ENCODE data around the gene SLC23A3. TPM values are rescaled to one million over a fixed set of nuclear protein-coding genes. Genes with fewer than 3 reads are reported as not detected.

SLC23A3 gene
- total RNA-seq, 4 donors from 2014 or later, result 0.23 to 1.1 (median 0.27) TPM; not detected in 1

DNA sequence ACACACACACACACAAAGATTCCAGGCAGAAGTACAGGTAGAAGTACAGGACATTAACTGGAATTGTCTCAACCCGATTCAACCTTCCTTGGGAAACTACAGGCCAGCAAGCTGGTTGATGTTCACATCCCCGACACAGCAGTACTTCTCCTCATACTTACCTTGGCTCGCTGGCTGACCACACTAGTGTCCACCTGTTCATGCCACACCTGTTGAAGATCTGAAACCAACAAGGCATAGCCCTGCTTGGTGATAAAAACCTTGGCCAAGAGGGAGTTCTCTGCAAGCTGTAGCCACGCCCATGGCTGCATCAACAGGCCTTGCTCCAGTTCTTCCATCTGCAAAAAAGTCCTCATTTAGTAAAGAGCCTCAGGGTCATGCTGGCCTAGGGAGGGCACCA lies 11.8 kb downstream of the SLC23A3 start:
- TF ChIP-seq POLR2AphosphoS5 (IDR thresholded peaks at IDR 0.05) (no peak), EP300 (IDR thresholded peaks at IDR 0.05) (no peak), POLR2A (IDR thresholded peaks at IDR 0.05) (no peak)
- TF ChIP-seq, protein P1, sequence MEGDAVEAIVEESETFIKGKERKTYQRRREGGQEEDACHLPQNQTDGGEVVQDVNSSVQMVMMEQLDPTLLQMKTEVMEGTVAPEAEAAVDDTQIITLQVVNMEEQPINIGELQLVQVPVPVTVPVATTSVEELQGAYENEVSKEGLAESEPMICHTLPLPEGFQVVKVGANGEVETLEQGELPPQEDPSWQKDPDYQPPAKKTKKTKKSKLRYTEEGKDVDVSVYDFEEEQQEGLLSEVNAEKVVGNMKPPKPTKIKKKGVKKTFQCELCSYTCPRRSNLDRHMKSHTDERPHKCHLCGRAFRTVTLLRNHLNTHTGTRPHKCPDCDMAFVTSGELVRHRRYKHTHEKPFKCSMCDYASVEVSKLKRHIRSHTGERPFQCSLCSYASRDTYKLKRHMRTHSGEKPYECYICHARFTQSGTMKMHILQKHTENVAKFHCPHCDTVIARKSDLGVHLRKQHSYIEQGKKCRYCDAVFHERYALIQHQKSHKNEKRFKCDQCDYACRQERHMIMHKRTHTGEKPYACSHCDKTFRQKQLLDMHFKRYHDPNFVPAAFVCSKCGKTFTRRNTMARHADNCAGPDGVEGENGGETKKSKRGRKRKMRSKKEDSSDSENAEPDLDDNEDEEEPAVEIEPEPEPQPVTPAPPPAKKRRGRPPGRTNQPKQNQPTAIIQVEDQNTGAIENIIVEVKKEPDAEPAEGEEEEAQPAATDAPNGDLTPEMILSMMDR (IDR thresholded peaks at IDR 0.05), result no peak
- no peak overlapping the region for H3K4me3 ChIP-seq
- 84 to 92% methylated on average over 2 to 4 of the region's 4 CpGs for WGBS, 2 donors (ENCODE audit: low coverage in 1 of 2)
- no peaks in the 10 kb centered on the region for H3K9me3 ChIP-seq
- no peak overlapping the region for H3K27ac ChIP-seq
- H3K27me3 ChIP-seq, result no peaks in the 10 kb centered on the region
- peaks cover 0 to 20% (median 4%) of the 10 kb centered on the region in 3 donors for H3K4me1 ChIP-seq
- H3K36me3 ChIP-seq, result peaks cover 0 to 48% of the 10 kb centered on the region in 2 donors
- no peak for ATAC-seq

DNA sequence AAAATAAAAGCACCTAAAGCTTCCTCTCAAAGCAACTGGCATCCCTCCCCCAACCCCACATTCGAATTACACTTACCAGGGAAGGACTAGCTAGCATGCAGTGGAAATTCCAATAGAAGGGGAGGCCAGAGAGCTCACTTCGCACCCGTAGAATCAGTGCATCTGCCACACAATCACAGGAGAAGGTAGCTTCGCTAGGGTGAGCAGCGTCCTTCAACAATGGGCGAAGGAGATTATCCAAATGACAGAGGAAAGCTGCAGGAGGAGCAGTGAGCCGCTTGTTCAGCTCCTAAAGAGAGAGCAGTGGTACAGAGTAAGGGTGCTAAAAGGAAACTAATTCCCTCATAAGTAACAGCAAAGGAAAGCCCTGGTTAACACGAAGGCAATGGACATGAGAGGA lies 12.4 kb downstream of the SLC23A3 start:
- TF ChIP-seq, protein P1 (IDR thresholded peaks at IDR 0.05), result no peak
- TF ChIP-seq POLR2A (IDR thresholded peaks at IDR 0.05) (no peak), POLR2AphosphoS5 (IDR thresholded peaks at IDR 0.05) (no peak), EP300 (IDR thresholded peaks at IDR 0.05) (no peak)
- ATAC-seq, result no peak
- Histone ChIP-seq H3K4me3 (no peak overlapping the region), H3K27ac (no peak overlapping the region), H3K36me3 (peaks cover 0 to 55% of the 10 kb centered on the region in 2 donors), H3K4me1 (peaks cover 0 to 20% (median 4%) of the 10 kb centered on the region in 3 donors), H3K9me3 (no peaks in the 10 kb centered on the region), H3K27me3 (no peaks in the 10 kb centered on the region)
- WGBS, 2 donors (ENCODE audit: low coverage in 1 of 2), result 86% methylated on average over 3 to 5 of the region's 8 CpGs

DNA sequence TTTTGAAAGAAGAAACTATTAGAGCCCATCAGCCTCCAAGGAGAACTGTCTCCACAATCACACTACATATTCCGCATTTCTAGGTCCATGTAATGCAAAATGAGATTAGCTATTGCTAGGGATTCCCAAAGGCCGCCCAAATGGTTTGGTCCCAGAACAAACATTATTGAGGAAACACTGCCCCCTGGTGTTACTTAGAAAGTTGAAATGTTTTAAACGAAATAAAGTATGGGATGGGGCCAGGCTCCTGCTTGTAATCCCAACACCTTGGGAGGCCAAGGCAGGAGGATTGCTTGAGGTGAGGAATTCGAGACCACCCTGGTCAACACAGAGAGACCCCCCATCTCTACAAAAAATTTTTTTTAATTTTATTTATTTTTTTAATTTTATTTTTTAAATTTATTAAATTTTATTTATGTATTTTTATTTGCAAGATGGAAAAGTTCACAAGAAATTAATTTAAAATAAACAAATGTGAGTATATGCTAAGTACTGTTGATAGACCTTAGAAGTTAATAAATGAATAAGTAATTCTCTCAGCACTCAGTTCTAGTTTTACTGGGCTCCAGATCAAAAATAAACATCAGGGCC lies 14.7 kb downstream of the SLC23A3 start:
- ATAC-seq, result peak; percentile 50
- Histone ChIP-seq H3K27me3 (no peaks in the 10 kb centered on the region), H3K36me3 (peaks cover 0 to 65% of the 10 kb centered on the region in 2 donors), H3K9me3 (no peaks in the 10 kb centered on the region), H3K4me1 (peaks cover 0 to 12% (median 4%) of the 10 kb centered on the region in 3 donors), H3K4me3 (no peak overlapping the region), H3K27ac (no peak overlapping the region)
- TF ChIP-seq, protein P1 (IDR thresholded peaks at IDR 0.05), result peak; percentile 56 to 84 (median 67)
- no peak for TF ChIP-seq EP300 (IDR thresholded peaks at IDR 0.05)
- WGBS, 2 donors (ENCODE audit: low coverage in 1 of 2), result 4 to 8% methylated on average over 4 of the region's 4 CpGs

DNA sequence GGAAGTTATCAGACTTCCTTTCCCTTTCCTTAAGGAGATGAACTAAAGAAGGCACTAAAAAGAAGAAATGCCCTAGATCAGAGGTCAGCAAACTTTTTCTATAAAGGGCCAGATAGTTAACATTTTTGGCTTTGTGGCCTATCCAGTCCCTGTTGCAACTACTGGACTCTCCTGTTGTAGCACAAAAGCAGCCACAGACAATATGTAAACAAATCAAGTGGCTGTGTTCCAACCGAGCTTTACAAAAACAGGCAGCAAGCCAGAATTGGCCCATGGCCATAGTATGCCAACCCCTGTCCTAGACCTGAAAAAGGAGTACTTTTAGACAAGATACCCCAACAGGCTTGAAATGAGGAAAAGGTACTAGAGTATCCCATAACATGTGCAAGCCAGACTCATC lies 20.2 kb downstream of the SLC23A3 start:
- WGBS, 2 donors (ENCODE audit: low coverage in 1 of 2), result 0% methylated on average over 1 of the region's 1 CpG
- TF ChIP-seq POLR2AphosphoS5 (IDR thresholded peaks at IDR 0.05), result no peak
- TF ChIP-seq EP300 (IDR thresholded peaks at IDR 0.05), result no peak
- TF ChIP-seq POLR2A (IDR thresholded peaks at IDR 0.05), result no peak
- TF ChIP-seq, protein P1 (IDR thresholded peaks at IDR 0.05), result no peak
- Histone ChIP-seq H3K4me1 (peaks cover 0 to 9% (median 0%) of the 10 kb centered on the region in 3 donors), H3K36me3 (peaks cover 0 to 74% of the 10 kb centered on the region in 2 donors), H3K27me3 (no peaks in the 10 kb centered on the region), H3K4me3 (no peak overlapping the region), H3K9me3 (no peaks in the 10 kb centered on the region), H3K27ac (no peak overlapping the region)
- ATAC-seq, result no peak

DNA sequence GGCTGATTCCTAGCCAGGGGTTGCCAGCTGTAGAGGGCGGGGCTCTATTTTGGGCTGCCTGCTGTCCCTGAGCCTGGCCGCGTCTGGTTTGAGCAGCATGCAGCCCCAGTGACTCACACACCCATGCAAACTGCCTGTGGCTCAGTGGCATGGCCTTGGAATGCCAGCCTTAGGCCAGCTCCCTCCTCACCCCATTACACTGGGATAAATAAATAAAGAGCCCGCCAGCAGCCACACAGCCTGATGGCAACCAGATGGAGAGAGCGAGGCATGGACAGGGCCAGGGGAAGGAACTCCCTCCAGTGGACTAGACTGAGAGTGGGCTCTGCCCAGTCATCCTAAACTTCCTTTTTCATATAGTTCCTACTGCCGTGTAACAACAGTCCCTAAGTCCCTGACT lies 27.5 kb downstream of the SLC23A3 start:
- Histone ChIP-seq H3K27me3 (no peaks in the 10 kb centered on the region), H3K4me3 (no peak overlapping the region), H3K27ac (no peak overlapping the region), H3K36me3 (peaks cover 0 to 89% of the 10 kb centered on the region in 2 donors), H3K9me3 (no peaks in the 10 kb centered on the region), H3K4me1 (no peaks in the 10 kb centered on the region)
- ATAC-seq, result no peak
- WGBS, 2 donors (ENCODE audit: low coverage in 1 of 2), result 85 to 100% methylated on average over 1 of the region's 6 CpGs
- TF ChIP-seq POLR2A (IDR thresholded peaks at IDR 0.05) (no peak), EP300 (IDR thresholded peaks at IDR 0.05) (no peak), POLR2AphosphoS5 (IDR thresholded peaks at IDR 0.05) (no peak)
- TF ChIP-seq, protein P1 (IDR thresholded peaks at IDR 0.05), result no peak
